HG03060 (cell line): ENCODE data around the gene SLC16A5.
A peak's percentile ranks its signal among the peaks of the same experiment; 100 is the strongest.
"Not testable (repeated sequence)": the region's sequence is repeated elsewhere in the genome, so short reads cannot be mapped to it uniquely, and the experiment has no call there.

Experiments
- ATAC-seq: cut with Tn5 transposase; IDR thresholded peaks from one replicate; pipeline ENCODE4 v1.9.1; 2021; ENCODE audit warnings: low read depth, moderate number of reproducible peaks; ENCODE audit not compliant: unreplicated experiment

Gene SLC16A5

DNA sequence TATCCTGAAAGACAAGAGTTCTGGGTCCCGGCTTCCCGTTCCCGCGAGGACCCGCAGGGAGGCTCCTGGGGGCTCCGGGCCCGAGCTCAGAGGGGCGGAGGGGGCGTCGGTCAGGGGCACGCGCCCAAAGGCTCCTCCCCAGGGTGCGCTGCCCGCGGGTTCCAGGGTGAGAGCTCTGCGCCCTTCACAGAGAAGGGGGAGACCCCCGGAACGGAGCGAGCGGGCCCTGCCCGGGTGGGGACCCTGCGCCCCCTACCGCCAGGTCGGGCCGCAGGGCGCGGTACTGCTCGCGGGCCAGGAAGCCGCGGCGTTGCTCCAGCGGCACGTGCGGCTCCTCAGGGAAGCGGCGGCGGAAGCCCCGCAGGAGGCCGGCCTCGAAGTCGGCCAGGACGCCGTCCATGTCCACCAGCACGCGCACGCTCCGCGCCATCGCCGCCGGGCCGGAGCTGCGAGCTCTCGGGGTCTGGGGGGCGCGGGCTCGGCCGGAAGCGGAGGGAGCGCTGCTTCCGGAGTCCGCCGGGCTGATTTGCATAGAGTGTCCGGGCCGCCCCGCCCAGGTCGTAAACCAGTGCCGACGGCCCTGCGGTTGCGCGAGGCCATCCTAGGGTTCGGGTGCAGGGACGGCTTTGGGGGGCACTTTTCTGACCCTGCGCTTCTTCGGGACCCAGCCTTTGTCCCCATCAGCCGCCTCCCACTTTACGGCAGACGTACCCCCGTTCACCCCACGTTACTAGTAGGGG is 43.7 kb downstream of the SLC16A5 start, which contains the start of gene NT5C:
NT5C (minus strand) TSS at position 465 of the 740 bp plus-strand sequence; CDS start at position 430, 35 bp downstream.
- peak; percentile 57 for ATAC-seq

DNA sequence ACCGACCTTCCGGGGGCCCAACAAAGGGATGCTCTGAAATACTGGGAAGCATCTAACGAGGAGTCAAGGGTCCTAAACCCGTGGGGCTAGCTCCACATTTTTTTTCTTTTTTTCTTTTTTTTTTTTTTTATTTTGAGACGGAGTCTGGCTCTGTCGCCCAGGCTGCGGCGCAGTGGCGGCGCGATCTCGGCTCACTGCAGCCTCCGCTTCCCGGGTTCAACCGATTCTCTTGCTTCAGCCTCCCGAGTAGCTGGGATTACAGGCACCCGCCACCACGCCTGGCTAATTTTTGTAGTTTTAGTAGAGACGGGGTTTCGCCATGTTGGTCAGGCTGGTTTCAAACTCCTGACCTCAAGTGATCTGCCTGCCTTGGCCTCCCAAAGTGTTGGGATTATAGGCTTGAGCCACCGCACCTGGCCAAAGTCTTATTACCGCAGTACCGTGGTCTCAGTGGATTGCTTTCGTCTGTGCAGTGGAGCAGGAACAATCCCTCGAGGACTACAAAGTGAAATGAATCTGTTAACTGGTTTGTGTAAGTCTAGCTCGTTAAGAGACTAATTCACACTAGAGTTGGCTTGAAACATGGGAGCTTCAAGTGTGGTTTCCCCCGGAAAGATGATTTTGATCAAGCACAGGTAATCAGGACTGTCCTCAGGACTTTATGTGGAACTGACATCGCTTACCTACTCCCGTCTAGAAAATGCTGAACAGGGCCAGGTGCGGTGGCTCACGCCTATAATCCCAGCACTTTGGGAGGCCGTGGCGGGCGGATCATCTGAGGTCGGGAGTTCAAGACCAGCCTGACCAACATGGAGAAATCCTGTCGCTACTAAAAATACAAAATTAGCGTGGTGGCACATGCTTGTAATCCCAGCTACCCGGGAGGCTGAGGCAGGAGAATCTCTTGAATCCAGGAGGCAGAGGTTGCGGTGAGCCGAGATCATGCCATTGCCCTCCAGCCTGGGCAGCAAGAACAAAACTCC is 44.6 kb downstream of the SLC16A5 start:
- ATAC-seq, result not testable (repeated sequence)

DNA sequence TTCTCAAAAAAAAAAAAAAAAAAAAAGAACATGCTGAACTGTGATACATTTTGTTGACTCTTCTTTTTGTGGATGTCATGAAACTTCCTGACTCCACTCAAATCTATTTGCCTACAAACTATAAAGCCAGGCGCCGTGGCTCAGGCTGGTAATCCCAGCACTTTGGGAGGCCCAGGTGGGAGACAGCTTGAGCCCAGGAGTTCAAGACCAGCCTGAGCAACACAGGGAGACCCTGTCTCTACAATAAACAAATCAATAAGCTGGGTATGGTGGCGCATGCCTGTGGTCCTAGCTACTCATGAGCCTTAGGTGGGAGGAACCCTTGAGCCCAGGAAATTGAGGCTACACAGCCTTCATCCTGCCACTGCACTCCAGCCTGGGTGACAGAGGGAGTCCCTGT is 45.2 kb downstream of the SLC16A5 start:
- no peak for ATAC-seq

DNA sequence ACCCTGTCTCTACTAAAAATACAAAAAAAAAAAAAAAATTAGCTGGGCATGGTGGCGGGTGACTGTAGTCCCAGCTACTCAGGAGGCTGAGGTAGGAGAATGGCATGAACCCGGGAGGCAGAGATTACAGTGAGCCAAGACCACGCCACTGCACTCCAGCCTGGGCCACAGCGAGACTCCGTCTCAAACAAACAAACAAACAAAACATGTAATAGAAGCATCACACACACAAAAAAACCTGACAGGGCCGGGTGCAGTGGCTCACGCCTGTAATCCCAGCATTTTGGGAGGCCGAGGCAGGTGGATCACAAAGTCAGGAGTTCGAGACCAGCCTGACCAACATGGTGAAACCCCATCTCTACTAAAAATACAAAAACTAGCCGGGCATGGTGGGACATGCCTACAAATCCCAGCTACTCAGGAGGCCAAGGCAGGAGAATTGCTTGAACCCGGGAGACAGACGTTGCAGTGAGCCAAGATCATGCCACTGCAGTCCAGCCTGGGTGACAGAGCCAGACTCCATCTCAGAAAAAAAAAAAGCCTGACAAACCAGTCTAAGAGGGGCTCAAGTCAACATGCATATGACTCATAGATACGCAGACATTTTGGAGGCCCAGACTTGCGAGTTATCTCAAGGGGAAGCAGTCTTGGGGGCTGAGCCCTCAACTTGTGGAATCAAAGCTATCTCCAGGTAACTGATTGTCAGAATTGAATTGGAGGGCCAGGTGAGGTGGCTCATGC is 46.0 kb downstream of the SLC16A5 start:
- not testable (repeated sequence) for ATAC-seq

DNA sequence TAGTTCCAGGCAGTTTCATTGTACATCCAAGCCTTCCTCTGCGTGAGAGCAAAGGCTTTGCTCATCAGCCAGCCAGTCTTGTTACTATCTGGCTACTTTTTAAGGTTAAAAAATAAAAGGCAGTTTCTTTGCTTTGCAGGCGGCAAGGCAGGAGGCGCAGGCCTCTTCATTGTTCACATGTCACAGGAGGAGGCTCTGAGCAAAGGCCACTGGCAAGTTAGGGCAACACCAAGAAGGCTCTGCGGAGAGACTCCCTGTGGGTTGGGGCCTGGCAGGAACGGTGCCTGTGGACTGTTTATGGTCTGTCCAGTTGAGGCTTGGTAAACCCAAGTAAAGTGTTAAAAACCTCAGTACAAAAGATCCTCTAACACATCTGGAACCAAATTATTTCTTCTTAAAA is 47.7 kb downstream of the SLC16A5 start:
- no peak for ATAC-seq

DNA sequence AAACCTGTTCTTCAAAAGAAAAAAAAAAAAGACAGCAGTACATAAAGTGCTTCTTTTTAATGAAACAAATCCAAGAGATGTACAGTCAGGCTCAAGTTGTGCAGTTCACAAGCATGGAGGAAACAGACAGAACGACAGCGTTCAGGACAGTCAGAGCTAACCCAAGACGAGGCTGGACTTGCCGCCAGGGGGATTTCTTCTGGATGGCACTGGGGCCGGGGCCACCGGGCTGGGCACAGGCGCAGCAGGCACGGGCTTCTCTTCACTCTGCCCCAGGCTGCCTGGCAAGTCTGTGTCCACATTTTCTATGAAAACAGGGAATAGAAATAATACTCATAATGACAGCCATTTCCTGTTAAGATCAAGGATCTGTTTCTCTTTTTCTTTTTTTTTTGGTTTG is 48.2 kb downstream of the SLC16A5 start:
- ATAC-seq, result no peak

DNA sequence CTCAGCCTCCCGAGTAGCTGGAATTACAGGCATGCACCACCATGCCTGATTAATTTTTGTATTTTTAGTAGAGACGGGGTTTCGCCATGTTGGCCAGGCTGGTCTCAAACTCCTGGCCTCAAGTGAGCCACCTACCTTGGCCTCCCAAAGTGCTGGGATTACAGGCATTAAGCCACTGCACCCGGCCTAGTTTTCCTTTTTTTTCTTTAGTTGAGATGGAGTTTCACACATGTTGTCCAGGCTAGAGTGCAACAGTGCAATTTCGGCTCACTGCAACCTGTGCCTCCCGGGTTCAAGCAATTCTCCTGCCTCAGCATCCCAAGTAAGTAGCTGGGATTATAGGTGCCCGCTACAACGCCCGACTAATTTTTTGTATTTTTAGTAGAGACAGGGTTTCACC is 50.0 kb downstream of the SLC16A5 start:
- not testable (repeated sequence) for ATAC-seq

DNA sequence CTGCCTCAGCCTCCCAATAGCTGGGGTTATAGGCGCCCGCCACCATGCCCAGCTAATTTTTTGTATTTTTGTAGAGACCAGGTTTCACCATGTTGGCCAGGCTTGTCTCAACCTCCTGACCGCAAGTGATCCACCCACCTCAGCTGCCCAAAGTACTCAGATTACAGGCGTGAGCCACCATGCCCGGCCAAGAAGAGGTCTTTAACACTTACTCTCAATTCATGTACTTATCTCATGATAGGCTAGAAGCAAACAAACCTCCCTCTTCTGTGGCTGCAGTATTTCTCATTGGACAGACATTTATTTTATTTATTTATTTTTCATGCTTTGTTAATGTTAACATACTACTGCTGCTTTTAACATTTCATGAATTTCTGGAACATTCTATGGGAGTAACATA is 50.8 kb downstream of the SLC16A5 start:
- no peak for ATAC-seq

DNA sequence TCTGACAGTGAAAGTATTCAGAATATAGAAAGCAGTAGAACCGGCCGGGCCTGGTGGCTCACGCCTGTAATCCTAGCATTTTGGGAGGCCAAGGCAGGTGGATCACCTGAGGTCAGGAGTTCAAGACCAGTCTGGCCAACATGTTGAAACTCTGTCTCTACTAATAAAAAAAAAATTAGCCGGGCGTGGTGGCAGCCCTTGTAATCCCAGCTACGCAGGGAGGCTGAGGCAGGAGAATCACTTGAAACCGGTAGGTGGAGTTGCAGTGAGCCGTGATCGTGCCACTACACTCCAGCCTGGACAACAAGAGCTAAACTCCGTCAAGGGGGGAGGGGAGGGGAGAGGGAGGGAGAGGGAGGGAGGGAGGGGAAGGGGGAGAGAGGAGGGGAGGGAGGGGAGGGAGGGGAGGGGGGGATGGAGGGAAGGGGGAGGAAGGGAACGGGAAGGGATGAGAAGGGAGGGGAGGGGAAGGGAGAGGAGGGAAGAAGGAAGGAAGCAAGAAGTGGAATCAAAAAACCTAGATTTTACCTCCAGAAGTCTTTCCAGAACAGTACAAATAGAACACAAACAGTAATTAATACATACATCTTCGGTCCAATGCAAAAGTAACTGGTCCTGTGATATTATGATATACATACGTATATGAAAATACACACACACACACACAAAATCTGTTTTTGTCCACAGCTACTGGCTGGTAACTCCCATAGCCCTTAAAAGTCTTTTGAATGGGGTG is 54.6 kb downstream of the SLC16A5 start:
- no peak for ATAC-seq

DNA sequence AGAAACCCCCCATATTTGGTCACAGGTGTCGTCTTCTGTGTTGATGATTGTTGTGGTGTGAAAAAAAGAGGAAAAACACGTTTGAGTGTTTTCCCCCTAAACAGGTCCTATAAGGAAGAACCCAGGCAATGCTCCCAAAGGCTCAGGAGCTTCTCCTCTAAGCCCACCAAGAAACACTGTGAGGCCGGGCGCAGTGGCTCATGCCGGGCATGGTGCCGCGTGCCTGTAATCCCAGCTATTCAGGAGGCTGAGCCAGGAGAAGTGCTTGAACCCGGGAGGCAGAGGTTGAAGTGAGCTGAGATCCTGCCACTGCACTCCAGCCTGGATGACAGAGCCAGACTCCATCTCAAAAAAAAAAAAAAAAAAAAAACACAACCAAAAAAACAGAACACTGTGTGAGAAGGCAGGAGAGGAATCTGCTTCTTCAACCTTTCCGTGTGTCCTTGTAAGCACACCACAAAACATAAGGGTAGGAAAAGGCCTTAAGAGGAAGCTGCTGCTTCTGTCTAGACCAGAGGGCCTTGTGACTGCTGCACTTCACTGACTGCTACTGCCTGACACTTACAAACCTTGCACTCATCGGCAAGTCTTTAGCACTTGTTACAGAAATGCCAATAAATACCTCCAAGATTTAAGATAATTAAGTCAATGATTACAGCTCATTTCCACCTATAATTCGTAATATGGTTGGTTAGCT is 57.2 kb downstream of the SLC16A5 start:
- no peak for ATAC-seq

DNA sequence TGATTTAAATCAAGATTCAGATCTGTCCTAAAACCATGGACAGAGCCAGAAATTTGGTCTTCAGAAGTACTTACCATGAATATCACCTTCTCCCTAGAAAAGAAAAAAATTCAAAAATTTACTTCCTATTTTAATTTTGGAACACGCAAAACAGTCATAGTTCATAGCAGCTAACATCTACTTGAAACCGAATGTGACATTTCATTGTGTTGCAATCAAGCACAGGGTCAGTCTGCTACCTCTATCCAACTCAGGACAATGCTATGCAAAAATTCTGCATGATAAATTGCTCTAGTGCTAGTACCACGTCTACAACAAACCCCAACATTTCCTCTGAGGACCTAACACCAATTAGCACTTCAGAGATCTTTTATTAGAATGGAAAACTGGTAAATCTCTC is 58.8 kb downstream of the SLC16A5 start:
- ATAC-seq, result no peak

DNA sequence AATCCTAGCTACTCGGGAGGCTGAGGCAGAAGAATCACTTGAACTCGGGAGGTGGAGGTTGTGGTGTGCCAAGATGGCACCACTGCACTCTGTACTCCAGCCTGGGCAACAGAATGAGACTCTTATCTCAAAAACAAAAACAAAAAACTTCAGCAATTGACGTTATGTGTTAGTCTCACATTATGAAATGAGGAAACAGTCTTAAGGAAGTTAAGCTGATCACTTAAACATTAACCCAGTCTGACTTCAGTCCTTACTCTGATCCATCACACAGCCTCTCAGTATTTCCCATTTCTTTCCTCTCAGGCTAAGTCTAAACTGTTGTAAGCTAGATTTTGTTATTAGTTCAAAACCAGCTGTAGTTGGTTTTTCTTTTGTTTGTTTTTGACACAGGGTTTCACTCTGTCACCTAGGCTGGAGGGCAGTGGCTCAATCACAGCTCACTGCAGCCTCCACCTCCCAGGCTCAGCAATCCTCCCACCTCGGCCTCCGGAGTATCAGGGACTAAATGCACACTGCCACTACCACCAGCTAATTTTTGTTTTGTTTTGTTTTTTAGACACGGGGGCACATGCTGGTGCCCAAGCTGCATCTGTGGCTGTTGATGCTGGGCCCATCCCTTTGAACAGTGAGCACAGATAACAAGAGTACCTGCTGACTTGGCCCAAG is 60.3 kb downstream of the SLC16A5 start:
- ATAC-seq, result no peak

DNA sequence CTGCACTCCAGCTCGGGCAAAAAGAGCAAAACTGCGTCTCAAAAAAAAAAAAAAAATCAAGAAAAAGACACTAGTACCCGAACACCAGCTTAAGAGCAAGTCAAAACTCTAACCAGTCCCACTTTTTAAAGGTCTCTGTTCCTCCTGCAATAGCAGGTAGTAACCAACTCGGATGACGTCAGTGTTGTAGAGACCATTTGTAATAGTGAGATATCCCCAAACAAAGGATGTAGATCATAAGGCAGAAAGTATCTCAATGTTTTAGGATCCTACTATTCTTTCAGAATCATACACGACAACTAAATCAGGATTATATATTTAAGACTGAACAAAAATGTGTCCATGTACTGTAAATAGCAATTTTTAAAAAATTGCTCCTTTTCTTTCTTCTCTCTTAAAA is 64.2 kb downstream of the SLC16A5 start:
- ATAC-seq, result no peak

DNA sequence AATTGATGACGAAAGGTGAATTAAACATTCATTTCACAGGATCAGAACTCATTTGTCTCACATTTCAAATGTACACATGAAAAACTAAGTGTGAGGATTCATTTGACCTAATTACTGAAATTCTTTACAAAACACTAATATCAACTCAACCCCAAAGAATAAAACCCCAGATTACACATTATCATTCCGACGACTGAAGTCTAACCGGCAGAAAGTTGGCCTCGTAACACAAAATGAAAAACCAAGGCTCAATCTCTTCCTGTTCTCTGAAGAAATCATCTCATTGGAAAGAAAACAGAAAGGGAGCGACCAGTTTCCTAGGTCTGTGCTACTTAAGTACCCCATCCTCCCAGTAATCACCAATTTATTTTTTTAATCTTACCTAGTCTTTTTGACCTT is 64.8 kb downstream of the SLC16A5 start:
- no peak for ATAC-seq

DNA sequence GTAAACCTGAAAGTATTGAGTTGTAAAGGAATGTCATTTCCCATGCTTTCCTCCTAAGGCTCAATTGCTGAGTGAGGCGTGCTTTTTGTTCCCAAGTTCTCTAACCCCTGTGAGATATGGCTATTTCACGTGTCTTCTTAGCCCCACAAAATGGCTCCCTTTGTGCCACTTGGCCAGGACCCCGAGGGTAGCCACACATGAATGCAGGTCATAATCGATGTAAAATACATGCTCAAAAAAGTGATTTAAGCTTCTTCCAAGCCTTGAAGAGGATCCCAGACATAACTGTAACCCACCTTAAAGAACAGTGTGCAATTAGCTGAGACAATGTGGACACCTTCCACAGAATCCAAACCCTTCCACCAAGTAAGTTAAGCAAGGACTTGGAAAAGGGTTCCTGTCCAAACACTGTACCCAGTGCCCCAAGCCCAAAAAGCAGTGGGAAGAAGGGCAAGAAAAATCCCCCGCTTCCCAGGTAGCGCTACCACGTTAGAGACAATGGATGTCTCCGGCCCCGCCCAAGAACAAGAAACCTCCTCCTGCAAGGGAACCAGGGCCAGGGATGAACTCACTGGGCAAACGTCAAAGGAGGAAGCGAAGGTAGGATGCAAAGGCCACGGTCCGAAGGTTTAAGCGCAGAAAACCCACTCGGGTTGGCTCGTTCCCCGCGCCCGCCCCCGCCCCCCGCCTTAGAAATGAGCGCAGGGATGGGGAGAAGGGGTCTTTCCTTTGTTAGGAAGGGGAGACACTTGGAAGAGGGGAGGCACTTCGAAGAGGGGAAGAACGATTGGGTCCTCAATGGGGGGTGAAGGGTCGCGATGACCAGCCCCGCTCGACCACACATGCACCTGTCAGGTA is 65.4 kb downstream of the SLC16A5 start:
- no peak for ATAC-seq

DNA sequence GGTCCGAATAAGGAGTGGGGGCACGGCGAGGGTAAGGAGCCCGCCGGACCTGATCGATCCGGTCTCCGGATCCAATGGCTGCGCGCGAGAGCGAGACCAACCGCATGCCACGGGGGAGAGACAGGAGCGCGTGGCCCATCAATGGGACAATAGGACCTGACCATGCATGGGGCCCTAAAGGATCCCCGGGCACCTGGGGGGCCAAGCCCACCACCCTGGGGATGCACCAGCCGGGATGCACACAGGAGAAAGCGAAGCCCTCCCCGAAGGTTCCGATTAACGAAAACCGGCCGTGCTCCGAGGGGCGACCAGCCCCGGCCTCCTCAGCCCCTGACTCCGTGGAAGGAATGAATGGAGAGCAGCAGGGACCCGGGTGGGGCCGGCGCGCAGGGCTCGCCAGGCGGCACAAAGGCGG is 66.0 kb downstream of the SLC16A5 start:
- peak; percentile 7 for ATAC-seq

DNA sequence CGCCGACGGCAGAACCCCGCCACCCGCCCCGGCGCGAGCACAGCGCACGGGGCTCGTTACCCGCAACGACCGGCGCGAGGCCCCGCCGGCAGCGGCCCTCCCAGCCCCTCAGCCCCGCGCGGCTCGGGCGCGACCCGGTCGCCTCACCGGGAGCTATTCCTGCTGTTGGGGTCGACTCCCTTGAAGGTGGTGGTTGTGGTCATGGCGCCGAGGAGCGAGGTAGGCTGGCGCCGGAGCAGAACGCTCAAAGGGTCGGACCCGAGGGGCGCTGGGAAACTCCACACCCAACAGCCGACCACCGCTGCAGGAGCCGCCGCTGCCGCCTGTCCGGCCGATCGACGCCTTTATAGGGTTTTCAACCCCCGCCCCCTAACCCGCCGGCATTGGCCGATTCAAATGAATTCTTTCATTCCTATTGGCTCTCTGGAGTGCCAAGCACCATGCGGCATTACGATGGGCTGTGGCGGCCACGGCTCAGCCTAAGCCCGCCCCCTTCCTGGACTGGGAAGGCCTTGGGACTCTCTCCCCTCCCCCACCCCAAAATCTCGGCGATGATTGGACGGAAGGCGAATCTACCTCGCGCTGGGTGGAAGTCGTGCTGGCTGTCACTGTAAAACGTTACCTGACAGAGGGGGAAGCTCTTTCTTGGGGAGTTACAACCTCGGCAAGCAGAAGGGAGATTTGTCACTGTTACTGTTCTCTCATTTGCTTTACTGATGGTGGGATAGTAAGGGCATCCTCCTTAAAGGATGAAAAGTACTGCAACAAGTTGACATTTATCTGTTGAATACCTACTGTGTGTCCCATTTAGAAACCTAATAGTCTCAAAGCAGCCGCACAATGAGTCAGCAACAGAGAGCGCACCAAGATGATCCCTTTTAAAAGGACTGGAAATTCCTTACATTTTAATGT is 66.7 kb downstream of the SLC16A5 start, which contains the start of gene JPT1:
JPT1 (minus strand) TSS at position 318 of the 912 bp plus-strand sequence; CDS start at position 203, 115 bp downstream.
- ATAC-seq, result peak; percentile 89
